ENCODE measurements around the gene ADAM30. TPM values are rescaled to one million over a fixed set of nuclear protein-coding genes. Genes with fewer than 3 reads are reported as not detected.
"Not testable (repeated sequence)": the region's sequence is repeated elsewhere in the genome, so short reads cannot be mapped to it uniquely, and the experiment has no call there.

The ADAM30 gene
- total RNA-seq, 1 donor = under 0.01 TPM

DNA sequence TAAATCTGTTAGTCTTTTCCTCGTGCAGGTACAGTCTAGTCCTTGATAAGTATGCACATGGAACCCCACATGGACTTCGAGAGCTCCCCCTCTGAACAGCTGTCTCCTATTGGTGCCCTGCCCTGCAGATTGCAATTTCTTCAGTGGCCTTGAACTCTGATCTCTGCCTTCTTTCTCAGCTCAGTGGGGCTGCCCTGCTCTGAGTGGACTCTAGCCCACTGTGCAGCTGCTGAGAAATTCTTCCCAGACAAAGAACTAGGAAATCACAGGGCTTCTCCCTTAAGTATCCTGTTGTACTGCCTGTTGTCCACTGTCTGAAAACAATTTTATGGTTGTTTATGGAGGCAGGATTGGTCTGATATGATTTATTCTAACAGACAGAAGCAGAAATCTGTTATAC, 38.2 kb downstream of the ADAM30 start:
- no peak for DNase-seq (ENCODE audit: low read depth)
- no peak overlapping the region for H3K4me3 ChIP-seq (ENCODE audit: low read depth, low read length)
- TF ChIP-seq, protein P1, sequence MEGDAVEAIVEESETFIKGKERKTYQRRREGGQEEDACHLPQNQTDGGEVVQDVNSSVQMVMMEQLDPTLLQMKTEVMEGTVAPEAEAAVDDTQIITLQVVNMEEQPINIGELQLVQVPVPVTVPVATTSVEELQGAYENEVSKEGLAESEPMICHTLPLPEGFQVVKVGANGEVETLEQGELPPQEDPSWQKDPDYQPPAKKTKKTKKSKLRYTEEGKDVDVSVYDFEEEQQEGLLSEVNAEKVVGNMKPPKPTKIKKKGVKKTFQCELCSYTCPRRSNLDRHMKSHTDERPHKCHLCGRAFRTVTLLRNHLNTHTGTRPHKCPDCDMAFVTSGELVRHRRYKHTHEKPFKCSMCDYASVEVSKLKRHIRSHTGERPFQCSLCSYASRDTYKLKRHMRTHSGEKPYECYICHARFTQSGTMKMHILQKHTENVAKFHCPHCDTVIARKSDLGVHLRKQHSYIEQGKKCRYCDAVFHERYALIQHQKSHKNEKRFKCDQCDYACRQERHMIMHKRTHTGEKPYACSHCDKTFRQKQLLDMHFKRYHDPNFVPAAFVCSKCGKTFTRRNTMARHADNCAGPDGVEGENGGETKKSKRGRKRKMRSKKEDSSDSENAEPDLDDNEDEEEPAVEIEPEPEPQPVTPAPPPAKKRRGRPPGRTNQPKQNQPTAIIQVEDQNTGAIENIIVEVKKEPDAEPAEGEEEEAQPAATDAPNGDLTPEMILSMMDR (IDR thresholded peaks at IDR 0.05; ENCODE audit: insufficient read depth, low read depth, low read length) = no peak

DNA sequence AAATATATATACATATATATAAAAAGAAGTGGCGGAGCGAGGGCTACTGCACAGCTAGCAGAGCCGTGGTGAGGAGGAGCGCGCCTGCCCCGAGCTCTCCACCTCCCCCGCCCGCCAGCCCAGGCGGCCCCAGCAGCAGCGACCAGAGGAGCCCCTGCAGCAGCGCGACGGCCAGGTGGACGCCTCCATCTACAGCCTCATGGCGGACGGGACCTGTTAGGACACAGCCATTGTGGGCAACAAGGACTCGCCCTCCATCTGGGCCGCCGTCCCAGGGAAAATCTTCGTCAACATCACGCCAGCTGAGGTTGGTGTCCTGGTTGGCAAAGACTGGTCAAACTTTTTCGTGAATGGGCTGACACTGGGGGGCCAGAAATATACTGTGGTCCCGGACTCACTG, 43.2 kb downstream of the ADAM30 start:
- no peak overlapping the region for H3K4me3 ChIP-seq (ENCODE audit: low read depth, low read length)
- DNase-seq (ENCODE audit: low read depth) = no peak
- TF ChIP-seq, protein P1 (IDR thresholded peaks at IDR 0.05; ENCODE audit: insufficient read depth, low read depth, low read length) = no peak

DNA sequence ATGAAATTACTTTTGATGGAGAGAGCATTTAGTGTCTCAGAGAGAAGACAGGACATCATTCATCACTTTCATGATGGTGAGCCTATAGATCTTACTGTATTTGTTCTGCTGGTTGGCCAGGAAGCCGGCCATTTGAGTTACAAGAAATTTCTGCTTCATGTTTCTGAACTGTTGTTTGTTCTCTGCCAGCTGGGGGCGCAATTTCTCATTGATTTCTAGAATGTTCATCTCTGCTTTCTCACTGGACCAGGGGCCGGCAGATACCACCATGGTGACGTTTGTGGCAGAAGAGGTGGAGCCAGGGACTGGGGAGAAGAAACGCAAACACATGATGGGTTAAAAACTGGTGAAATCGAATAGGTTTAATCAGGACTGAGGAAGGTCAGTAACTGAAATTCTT, 52.1 kb downstream of the ADAM30 start:
- not testable (repeated sequence) for DNase-seq (ENCODE audit: low read depth)

More for the DNA sequence above, 52.1 kb downstream of the ADAM30 start:
- TF ChIP-seq, protein P1 (IDR thresholded peaks at IDR 0.05; ENCODE audit: insufficient read depth, low read depth, low read length) = peak; percentile 55
- H3K4me3 ChIP-seq (ENCODE audit: low read depth, low read length) = not testable (repeated sequence)

Other genes starting within 250 kb of the ADAM30 start
- 13.2 and 14.2 TPM in 2 replicates for gene ZNF697, start 248.2 kb downstream of the ADAM30 start, total RNA-seq
- 80.7 and 184 TPM in 2 replicates for gene PHGDH, start 184.6 kb downstream of the ADAM30 start, total RNA-seq
- not detected in 2 replicates for gene HMGCS2, start 127.6 kb downstream of the ADAM30 start, total RNA-seq
- not detected in 2 replicates for gene REG4, start 85.1 kb downstream of the ADAM30 start, total RNA-seq
- 187 and 200 TPM in 2 replicates for gene NOTCH2, start 173.1 kb upstream of the ADAM30 start, total RNA-seq